ENCODE results near the gene CD9.

Gene CD9

GRCh38 chr12:6228535-6229223 is 28.5 kb downstream of the CD9 start:
- no peak for FAIRE-seq
- TF ChIP-seq SPI1 (IDR thresholded peaks at IDR 0.05; ENCODE audit: low read depth, low read length) (no peak), PAX5 (IDR thresholded peaks at IDR 0.05; ENCODE audit: insufficient read depth, low read length, severe bottlenecking) (no peak), POLR2AphosphoS5 (IDR thresholded peaks at IDR 0.05; ENCODE audit: low read depth, low read length) (no peak), POLR2A (IDR thresholded peaks at IDR 0.05; ENCODE audit: low read depth, low read length) (no peak), POU2F2 (IDR thresholded peaks at IDR 0.05; ENCODE audit: low read depth, low read length) (no peak), TAF1 (IDR thresholded peaks at IDR 0.05; ENCODE audit: low read depth, low read length) (no peak)
- no peak for DNase-seq (ENCODE audit: insufficient read length, low spot score)

- no peak for TF ChIP-seq POLR2A (IDR thresholded peaks at IDR 0.05; ENCODE audit: low read depth, low read length)
- no peak for TF ChIP-seq SPI1 (IDR thresholded peaks at IDR 0.05; ENCODE audit: low read depth, low read length)
- no peak for TF ChIP-seq PAX5 (IDR thresholded peaks at IDR 0.05; ENCODE audit: insufficient read depth, low read length, severe bottlenecking)
- TF ChIP-seq TAF1 (IDR thresholded peaks at IDR 0.05; ENCODE audit: low read depth, low read length), result no peak
- no peak for TF ChIP-seq POLR2AphosphoS5 (IDR thresholded peaks at IDR 0.05; ENCODE audit: low read depth, low read length)
- no peak for TF ChIP-seq POU2F2 (IDR thresholded peaks at IDR 0.05; ENCODE audit: low read depth, low read length)
- DNase-seq (ENCODE audit: insufficient read length, low spot score) (no peak), FAIRE-seq (no peak)
These were observed 29.3 kb downstream of the CD9 start for GRCh38 chr12:6229224-6230218.

- TF ChIP-seq POLR2A (IDR thresholded peaks at IDR 0.05; ENCODE audit: low read depth, low read length) (no peak), POLR2AphosphoS5 (IDR thresholded peaks at IDR 0.05; ENCODE audit: low read depth, low read length) (no peak; the same call in 1 of the 2 replicates), POU2F2 (IDR thresholded peaks at IDR 0.05; ENCODE audit: low read depth, low read length) (no peak), PAX5 (IDR thresholded peaks at IDR 0.05; ENCODE audit: insufficient read depth, low read length, severe bottlenecking) (no peak), TAF1 (IDR thresholded peaks at IDR 0.05; ENCODE audit: low read depth, low read length) (no peak), SPI1 (IDR thresholded peaks at IDR 0.05; ENCODE audit: low read depth, low read length) (0 out of 2 replicates have a peak, but pooled peaks have one; percentile 29)
- DNase-seq (ENCODE audit: insufficient read length, low spot score), result peak; percentile 58
- peak; percentile 99 for FAIRE-seq
These were observed 30.3 kb downstream of the CD9 start for GRCh38 chr12:6230321-6231110.

GRCh38 chr12:6231359-6232268 is 31.4 kb downstream of the CD9 start:
- TF ChIP-seq PAX5 (IDR thresholded peaks at IDR 0.05; ENCODE audit: insufficient read depth, low read length, severe bottlenecking), result no peak
- no peak for TF ChIP-seq POLR2AphosphoS5 (IDR thresholded peaks at IDR 0.05; ENCODE audit: low read depth, low read length)
- TF ChIP-seq POLR2A (IDR thresholded peaks at IDR 0.05; ENCODE audit: low read depth, low read length), result no peak
- DNase-seq (ENCODE audit: insufficient read length, low spot score) (no peak), FAIRE-seq (no peak)

GRCh38 chr12:6233121-6233971 is 33.1 kb downstream of the CD9 start:
- FAIRE-seq, result no peak

GRCh38 chr12:6234214-6234613 is 34.0 kb downstream of the CD9 start:
- FAIRE-seq (no peak), DNase-seq (ENCODE audit: insufficient read length, low spot score) (no peak)
- no peak for TF ChIP-seq POLR2AphosphoS5 (IDR thresholded peaks at IDR 0.05; ENCODE audit: low read depth, low read length)
- no peak for TF ChIP-seq PAX5 (IDR thresholded peaks at IDR 0.05; ENCODE audit: insufficient read depth, low read length, severe bottlenecking)
- no peak for TF ChIP-seq SPI1 (IDR thresholded peaks at IDR 0.05; ENCODE audit: low read depth, low read length)
- TF ChIP-seq TAF1 (IDR thresholded peaks at IDR 0.05; ENCODE audit: low read depth, low read length), result no peak
- TF ChIP-seq POLR2A (IDR thresholded peaks at IDR 0.05; ENCODE audit: low read depth, low read length), result no peak
- TF ChIP-seq POU2F2 (IDR thresholded peaks at IDR 0.05; ENCODE audit: low read depth, low read length), result no peak

More at GRCh38 chr12:6233121-6233971, 33.1 kb downstream of the CD9 start:
- TF ChIP-seq POLR2A (IDR thresholded peaks at IDR 0.05; ENCODE audit: low read depth, low read length), result no peak
- no peak for TF ChIP-seq TAF1 (IDR thresholded peaks at IDR 0.05; ENCODE audit: low read depth, low read length)
- no peak for TF ChIP-seq SPI1 (IDR thresholded peaks at IDR 0.05; ENCODE audit: low read depth, low read length)
- TF ChIP-seq POLR2AphosphoS5 (IDR thresholded peaks at IDR 0.05; ENCODE audit: low read depth, low read length), result no peak
- TF ChIP-seq PAX5 (IDR thresholded peaks at IDR 0.05; ENCODE audit: insufficient read depth, low read length, severe bottlenecking), result no peak
- no peak for TF ChIP-seq POU2F2 (IDR thresholded peaks at IDR 0.05; ENCODE audit: low read depth, low read length)
- no peak for DNase-seq (ENCODE audit: insufficient read length, low spot score)

GRCh38 chr12:6234906-6235305 is 34.7 kb downstream of the CD9 start:
- FAIRE-seq, result no peak
- no peak for DNase-seq (ENCODE audit: insufficient read length, low spot score)
- no peak for TF ChIP-seq POLR2A (IDR thresholded peaks at IDR 0.05; ENCODE audit: low read depth, low read length)
- TF ChIP-seq SPI1 (IDR thresholded peaks at IDR 0.05; ENCODE audit: low read depth, low read length), result no peak
- no peak for TF ChIP-seq POU2F2 (IDR thresholded peaks at IDR 0.05; ENCODE audit: low read depth, low read length)
- TF ChIP-seq TAF1 (IDR thresholded peaks at IDR 0.05; ENCODE audit: low read depth, low read length), result no peak
- TF ChIP-seq POLR2AphosphoS5 (IDR thresholded peaks at IDR 0.05; ENCODE audit: low read depth, low read length), result no peak
- no peak for TF ChIP-seq PAX5 (IDR thresholded peaks at IDR 0.05; ENCODE audit: insufficient read depth, low read length, severe bottlenecking)
